ENCODE measurements around the gene HHLA2.

Gene HHLA2

DNA sequence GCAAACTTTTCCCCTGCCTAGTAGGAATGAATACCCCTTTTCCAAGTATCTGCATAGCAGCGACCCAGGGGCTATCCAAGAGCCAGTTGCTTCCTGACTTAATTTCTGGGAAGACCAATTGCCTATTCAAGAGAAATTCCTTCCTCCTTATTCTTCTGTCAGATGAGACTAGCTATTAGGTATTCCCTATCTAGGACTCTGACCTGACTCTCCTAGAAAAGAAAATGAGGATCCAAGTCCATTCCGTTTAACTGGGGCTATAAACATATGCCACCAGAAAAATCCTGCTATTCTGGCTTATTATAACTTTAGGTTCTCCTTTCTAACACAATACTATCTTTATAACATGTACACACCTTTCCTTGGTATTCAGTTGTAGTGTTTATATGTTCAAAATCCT is 1.7 kb downstream of the HHLA2 start:
- intact Hi-C loops (cut with DNase I) = no loop called here
- DNase-seq = no peak

DNA sequence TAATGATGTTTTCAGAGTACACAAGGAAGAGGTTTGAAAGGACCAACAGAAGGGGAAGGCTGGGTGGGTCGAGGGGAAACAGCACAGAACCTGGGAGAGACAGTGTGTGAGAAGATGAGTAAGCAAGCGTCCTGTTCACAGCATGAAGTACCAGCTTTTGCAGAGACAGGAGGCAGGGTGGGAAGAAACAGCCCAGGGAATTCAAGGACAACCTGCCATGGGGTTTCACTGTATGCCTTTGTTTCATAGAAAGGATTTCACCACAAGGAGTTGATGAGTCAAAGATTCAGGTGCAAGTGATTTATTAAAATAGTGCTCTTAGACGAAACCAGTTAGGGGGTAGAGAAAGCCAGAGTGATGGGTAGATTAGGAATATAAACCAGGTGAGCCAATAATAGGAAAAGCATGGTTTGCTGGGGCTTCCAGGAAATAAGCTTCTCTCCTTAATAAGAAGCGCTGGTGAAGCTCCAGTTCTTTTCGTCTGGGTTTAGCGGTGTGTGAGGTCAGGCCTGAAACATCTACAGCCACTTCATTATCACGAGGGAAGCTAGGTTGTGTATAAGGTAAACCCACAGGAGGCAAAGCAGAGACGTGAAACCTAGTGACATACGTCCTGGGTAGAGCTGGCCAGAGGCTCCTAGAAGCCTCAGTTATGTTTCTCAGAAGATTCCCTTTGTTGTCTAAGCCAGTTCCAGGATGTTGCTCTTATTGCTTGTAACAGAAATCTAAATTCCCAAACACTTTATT is 3.9 kb downstream of the HHLA2 start:
- intact Hi-C loops (cut with DNase I) = no loop called here
- DNase-seq = no peak

DNA sequence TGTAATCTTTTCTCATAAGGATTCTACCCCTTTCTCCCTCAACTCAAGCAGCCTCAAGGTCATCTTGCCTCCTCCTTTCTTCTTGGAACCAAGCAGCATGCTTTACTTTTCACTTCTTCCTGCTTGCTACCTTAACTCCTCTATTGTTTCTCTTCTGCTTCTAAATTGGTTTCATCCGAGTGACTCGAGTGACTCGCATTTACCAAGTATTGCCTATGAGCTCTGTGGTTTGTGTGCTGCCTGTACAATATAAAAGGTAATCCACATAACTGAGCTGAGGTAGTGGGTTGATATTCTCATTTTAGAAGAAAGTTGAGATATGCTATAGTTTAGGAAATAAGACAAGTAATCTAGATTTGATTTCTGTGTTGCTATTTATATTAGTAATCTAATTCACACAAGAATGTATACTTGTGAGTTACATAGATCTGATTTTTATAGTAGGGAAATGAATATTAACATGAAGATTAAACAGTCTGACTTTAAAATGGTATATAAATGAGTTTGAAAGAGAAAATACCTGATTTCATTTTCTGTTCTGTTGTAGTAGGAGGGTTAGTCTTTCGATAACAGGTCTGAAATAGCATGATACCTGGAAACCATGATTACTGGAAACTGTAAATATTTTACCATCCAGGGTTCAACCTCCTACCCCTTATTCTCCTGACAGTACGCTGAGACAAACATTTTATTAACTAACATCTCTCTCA is 5.5 kb downstream of the HHLA2 start:
- DNase-seq = no peak
- intact Hi-C loops (cut with DNase I) = no loop called here

DNA sequence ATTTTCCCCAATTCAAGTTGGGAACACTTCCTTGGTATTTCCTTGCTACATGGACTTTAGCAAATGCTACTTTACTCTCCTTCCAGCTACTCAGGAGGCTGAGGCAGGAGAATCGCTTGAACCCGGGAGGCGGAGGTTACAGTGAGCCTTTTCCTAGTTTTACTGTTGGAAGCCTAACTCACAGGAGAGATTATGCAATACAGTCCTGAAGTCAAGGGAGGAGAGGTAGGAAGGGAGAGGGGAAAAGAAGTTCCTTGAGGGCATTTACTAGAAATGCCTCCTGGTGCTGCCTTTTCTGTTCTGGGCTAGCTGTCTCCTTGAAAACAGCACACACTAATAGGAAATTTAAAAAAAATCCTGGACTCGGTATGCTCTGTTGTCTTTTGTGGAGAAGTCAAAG is 6.2 kb downstream of the HHLA2 start:
- intact Hi-C loops (cut with DNase I) = no loop called here
- no peak for DNase-seq

DNA sequence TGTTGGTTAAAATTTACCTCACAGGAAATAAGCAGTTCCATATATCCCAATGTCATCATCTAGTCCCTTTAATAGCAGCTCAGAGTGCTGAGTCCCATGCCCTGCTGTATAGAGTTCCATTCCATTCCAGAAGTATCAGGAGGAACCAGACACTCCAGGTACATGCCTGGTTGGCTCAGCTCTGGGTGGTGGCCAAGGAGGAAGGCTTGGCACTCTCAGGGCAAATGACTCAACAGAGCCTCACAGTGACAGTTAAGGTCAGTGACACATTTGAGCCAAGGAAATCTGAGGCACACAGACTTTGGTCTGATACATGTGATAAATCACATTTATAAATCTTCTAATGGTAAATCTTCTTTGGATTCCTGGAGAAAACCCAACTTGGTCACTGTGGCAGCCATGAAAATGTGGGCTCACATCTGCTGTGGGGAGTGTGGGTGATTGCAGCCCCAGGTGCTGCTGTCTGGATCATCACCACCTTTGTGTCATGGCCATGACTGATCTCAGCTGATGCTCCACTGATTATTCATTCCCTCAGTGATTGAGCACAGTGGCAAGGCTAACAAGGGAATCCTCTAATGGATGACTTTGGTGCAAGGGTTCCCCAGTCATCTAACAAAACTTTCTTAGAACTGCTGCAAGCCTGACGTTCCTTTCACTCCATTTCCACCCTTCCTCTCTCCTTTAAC is 9.3 kb downstream of the HHLA2 start:
- intact Hi-C loops (cut with DNase I) = no loop called here
- no peak for DNase-seq

DNA sequence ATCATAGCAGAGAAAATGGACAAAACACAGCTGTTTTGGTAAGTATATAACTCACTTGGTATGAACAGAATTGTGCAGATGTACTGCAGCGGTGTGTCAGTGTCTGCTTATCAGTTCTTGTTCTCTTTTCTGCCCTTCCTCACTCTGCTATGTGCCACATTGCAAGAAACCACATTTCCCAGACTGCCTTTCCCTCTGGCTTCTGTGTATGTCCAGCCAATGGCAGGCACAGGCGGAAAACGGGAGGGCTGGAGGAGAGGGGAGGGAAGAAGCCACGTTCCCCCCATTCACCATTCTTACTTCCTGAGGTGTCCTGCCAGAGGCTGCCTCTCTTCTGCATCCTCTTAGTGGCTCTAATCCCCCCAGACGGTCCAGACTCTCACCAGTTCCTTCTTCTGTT is 15.4 kb downstream of the HHLA2 start:
- intact Hi-C loops (cut with DNase I) = no loop called here
- peak in 1 of 10 donors; percentile 62 for DNase-seq

DNA sequence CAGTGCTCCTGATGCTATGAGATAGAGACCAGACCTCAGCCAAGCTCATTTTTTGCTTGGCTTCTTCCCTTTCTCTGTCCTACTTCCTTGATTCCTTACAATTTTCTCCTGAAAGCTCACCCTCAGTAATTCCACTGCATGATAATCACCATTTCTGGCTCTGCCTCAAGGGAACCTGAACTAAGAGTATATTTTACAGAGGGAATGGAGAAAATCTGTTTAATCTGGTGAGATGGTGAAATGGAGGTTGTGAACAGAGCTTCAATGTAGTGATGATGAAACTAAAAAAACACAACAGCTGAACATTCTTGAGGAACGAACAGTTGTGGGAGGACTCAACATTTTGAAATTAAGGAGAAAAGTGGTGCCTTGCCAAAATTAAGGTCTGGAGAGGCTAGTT is 16.3 kb downstream of the HHLA2 start:
- DNase-seq = no peak
- intact Hi-C loops (cut with DNase I) = no loop called here

DNA sequence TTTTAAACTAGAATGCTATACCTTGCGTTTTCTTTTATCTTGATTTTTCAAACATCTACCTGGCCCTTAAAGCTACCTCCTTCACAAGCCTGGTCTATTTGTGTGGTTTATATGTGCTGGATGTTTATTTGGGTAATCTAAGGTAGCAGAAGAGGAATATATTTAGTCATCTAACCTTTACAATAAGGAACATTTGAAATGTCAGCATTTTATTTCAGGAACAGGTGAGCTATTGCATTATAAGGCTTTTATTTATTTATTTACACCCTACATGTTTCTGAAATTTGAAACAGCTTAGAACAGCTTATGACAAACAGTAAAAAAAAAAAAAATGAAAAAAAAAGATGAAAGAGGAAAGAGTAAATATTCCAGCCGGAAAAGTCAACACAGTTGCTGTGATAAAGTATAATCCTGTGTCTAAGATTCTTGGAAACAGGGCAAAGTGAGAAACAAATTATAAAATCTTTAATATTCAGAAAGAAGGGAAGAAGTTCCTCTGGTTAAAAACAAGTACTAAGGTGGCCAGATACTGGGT is 19.5 kb downstream of the HHLA2 start:
- intact Hi-C loops (cut with DNase I) = no loop called here

DNA sequence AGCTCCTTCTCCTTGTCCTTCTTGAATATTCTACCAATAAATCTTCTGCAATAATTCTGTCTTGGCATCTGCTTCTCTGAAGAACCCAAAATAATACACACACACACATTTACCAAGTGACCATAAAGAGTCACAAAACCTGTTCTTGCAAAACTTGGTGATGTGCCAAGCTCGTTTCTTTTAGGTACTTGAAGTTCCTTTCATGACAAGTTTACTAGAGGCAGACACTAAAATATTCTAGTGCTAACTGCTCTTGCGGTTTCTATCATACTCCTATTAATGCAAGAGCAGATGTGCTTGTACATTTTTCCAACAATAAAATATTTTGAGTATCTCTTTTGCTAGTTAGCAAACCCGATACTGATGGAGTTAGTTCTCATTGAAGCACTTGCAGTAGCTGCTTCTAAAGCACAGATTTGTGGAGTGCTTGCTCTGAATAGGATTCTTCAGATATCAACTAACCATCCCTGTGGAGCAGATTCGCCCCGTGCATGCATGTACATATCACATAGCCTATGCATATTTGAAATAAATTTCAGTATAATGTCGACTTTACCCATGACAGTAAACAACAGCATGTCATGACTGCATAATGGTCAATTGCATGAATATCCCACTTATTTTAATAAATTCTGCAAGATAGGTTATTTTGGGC is 23.2 kb downstream of the HHLA2 start:
- DNase-seq = no peak
- intact Hi-C loops (cut with DNase I) = no loop called here

More for the DNA sequence above, 19.5 kb downstream of the HHLA2 start:
- no peak for DNase-seq

DNA sequence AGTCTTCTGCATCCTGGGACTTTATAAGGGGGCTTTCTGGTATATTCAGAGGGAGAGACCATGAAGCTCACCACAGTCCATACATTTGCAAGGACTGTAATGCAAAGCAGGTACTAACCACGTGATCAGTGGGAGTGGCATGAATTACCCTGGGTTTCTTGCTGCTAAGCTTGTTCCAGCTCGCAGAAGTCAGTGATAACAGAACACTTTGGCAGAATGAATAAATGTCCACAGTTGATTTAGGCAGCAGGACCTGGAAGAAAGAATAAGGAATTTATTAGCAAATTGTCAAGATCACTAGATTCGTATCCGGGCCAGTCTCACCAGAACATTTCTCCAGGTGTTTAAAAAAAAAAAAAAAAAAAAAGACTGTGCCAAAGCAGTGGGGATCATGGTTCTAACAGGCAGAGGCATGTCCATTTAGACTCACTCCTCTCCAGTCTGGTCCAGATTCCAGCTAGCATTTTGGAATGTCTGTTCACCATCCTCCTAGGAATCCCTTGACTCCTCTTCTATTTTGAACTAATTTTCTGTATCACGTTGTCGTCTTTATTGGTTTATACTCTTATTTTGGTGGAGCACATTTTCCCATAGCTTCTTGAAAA is 24.5 kb downstream of the HHLA2 start:
- DNase-seq = no peak
- intact Hi-C loops (cut with DNase I) = no loop called here

DNA sequence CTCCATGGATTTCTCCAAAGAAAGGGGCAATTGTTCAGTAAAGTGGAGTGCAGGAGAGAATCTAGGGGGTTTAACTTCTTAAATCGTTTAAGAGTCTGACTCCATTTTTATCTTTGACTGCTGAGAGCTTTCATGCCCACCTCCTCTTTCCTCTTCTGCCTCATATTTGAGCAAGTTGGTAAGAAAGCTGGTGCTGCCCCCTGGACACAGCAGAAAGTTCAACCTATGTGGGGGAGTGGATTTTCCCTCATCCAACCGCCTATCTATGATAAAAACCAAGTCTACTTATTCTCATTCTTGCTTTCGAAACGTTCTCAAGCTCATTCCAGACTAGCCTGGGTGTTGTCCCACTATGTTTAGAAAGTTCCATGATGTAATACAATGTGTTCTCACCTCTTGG is 26.0 kb downstream of the HHLA2 start:
- no peak for DNase-seq
- intact Hi-C loops (cut with DNase I) = no loop called here

DNA sequence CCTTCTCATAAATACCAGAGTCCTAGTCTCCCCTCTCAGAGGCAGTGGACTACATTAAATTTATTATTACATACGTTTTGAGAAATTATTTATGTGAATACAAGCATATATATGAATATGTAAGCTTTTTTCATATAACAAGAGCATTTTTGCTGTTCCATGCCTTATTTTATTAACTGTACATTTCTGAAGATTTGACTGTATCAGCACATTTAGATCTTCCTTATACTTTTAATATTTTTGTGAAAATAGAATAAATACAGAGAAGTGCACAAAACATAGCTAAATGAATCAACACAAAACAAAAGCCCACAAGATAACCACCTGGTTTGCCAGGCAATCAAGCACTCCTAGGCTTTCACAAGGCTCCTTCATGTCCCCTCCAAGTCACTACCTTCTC is 27.8 kb downstream of the HHLA2 start:
- DNase-seq = no peak
- intact Hi-C loops (cut with DNase I) = no loop called here

DNA sequence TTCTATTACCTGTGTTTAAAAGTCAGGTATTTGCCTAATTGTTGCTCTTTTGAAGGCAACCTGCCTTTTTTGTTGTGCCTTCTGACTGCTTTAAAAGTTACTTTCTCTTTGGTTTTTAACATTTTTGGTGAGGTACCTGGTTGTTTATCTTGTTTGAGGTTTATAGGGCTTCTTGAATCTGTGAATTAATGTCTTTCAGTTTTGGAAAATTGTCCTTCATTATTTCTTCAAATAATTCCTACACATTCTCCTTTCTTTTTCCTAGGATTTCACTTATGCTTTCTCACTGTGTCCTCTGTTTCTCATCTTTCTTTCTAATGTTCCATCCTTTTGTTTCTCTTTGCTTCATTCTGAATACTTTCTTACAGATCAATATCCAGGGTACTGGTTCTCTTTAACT is 30.8 kb downstream of the HHLA2 start:
- no peak for DNase-seq
- intact Hi-C loops (cut with DNase I) = no loop called here

DNA sequence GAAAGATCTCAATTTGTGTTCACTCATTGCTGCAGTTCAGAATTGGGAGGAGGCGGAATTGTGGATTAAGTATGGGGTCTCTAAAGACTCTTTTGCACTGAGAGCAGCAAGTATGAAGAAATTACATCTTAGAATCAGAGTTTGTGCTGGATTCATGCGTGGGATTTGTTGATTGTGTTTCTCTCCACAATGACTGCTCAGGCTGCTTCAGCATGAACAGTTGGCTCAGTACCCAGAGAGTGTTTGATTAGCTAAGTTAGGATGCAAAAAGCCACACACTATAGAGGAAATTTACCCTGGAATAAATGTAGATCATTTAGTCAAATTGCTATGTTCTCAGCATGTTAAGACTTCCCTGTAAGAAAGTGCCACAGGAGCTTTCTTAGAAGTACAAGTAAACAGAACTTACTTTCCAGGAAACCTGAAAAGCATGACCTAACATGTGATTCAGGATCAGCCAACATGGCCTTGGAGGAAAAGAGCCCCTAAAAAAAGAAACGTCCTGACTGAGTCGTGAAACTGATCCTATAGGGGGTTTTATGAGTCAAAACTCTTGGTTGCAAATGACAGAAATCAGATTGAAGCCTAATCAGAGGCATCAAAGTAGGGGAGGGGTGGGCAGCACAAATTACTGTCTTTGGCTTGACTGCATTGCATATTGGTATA is 32.6 kb downstream of the HHLA2 start:
- intact Hi-C loops (cut with DNase I) = no loop called here
- DNase-seq = no peak

DNA sequence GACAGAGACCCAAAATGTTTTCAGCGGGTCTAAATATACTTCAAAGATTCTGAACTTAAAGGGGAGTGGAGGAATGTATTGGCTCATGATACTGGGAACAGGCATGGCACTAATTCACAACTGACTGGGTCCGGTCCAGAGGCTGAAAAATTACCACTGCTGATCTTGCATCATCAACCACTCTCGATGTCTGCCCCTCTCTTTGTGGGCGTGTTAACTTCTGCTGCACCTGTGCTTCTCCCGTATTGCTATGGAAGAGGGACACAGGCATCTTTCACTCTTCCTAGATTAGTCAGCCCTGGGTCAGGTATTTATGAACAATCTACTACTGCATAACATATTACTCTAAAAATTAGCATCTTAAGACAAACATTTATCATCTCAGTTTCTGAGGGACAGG is 33.2 kb downstream of the HHLA2 start:
- intact Hi-C loops (cut with DNase I) = no loop called here
- DNase-seq = no peak

DNA sequence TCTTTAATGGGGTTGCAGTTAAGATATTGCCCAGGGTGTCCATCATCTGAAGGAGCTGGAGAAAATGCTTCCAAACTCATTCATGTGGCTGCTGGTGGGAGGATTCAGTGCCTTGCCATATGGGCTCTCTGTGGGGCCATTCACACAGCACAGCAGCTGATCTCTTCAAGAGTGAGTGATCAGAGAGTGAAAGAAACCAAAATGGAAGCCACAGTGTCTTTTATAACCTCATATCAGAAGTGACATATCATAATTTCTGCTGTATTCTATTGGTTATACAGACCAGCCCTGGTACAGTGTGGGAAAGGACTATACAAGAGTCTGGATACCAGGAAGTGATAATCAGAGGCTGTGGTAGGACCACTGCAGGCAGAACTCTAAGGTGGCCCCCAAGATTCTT is 33.6 kb downstream of the HHLA2 start:
- intact Hi-C loops (cut with DNase I) = no loop called here
- no peak for DNase-seq

DNA sequence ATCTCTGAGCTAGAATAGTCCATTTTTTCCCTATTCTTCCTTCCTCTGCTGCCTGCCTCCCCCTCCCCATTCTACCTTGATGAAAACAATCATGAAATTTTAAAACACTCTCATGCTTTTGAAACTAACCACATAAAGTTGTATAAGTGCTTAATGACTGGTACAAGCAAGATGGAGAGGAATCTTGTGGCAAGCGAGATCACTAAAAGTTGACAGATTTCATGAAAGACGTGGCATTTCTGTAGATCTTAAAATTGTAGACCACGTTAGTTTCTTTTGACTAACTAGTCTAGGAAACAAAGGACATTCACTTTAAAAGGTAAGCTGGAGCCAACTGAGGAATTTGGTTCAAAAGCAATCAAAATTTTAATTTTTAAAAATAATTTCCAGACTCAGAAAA is 35.4 kb downstream of the HHLA2 start:
- intact Hi-C loops (cut with DNase I) = no loop called here
- no peak for DNase-seq

DNA sequence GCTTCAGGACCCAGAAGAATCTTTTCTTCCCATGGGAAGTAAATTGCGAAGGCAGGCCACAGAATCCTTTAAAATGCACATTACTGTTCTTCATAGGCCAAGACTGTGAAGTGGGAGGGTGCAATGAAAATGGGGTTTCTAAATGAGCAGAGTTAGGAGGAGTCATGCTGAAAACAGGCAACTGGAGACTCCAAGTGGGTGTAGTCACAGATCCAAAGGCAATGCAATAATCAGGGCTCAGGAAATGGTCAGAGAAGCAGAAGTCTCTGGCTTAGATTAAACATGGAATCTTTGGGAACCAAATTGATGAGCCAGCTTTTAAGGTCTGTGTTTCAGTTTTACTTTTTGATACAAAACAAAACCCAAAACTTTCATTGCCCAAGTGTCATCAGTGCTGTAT is 37.6 kb downstream of the HHLA2 start:
- intact Hi-C loops (cut with DNase I) = no loop called here
- no peak for DNase-seq

DNA sequence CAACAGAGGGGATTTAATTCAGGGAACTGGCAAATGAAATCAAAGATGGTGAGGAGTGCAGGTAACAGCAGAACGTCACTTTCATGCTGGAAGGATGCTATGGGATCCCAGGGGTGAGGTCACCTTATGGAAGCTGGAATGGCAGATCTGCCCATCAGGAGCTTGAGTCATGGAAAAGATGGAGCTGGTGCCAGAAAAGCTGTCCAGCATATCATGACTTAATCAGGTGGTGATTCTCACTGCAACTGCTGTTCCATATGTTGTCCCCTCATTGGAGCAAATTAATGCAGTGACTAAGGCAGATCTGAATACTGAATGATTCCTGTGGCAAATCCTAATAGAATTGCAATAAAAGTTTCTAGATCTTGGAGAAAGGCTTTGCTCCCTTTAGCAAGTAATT is 38.4 kb downstream of the HHLA2 start:
- intact Hi-C loops (cut with DNase I) = no loop called here
- DNase-seq = no peak

DNA sequence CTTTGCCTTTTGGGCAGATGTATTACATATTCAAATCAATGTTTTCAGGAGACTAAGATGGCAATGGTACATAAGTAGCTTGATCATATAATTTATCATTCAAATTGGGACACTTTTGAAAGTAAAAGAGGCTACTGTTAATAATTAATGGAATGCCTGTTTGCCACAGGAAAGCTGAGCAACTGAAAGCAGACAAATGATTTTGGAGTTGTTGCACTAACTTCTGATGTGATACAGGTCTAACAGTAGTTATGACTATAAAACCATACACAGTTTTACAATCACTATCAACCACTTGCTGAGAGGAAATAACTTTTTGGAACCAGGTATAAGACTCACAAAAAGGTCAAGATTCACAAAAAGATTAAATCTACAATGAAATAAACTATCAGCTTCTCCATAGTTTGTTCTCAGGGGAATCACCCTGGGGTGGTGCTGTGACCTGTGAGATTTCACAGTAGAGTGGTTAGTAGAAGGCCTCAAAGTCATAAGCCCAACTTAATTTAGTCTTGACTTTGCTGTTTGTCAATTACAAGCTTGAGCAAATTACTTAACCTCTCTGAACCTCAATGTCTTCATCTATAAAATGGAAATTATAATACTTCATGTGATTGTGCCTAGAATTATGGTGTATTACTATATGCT is 42.7 kb downstream of the HHLA2 start:
- no peak for DNase-seq
- intact Hi-C loops (cut with DNase I) = no loop called here

Measured in posterior cingulate gyrus (tissue), 11 donors.